DND-41 (cell line): ENCODE measurements around the gene DCUN1D4.

Experiments
- ATAC-seq: fragments of 200-7000 bp; cut with Tn5 transposase; 3 replicates; pipeline ENCODE4 v1.9.1; 2021; ENCODE audit warnings: low read depth; ENCODE audit not compliant: insufficient read depth
- DNase-seq: peaks from one replicate; pipeline ENCODE4 v3.0.0-alpha.2; 2020
- H2AFZ ChIP-seq: 2 replicates; pipeline ENCODE4 v1.6.0; 2012; ENCODE audit warnings: low read depth, low read length
- H3K27ac ChIP-seq: 2 replicates; pipeline ENCODE4 v1.5.1; 2012; ENCODE audit warnings: low read length, inconsistent platforms
- H3K27me3 ChIP-seq: fragments of 200-600 bp; sonication (generic); 2 replicates; pipeline ENCODE4 v1.6.0; 2012; ENCODE audit warnings: low read length, mild to moderate bottlenecking, inconsistent platforms; ENCODE audit not compliant: insufficient read depth, poor library complexity
- H3K36me3 ChIP-seq: 2 replicates; pipeline ENCODE4 v1.5.1; 2012; ENCODE audit warnings: low read length, inconsistent platforms; ENCODE audit not compliant: insufficient read depth
- H3K4me1 ChIP-seq: 2 replicates; pipeline ENCODE4 v1.5.1; 2012; ENCODE audit warnings: mild to moderate bottlenecking, low read length; ENCODE audit not compliant: insufficient read depth
- H3K4me2 ChIP-seq: 2 replicates; pipeline ENCODE4 v1.6.0; 2012; ENCODE audit warnings: mild to moderate bottlenecking, moderate library complexity, low read length, inconsistent platforms; ENCODE audit not compliant: insufficient read depth
- H3K4me3 ChIP-seq, 2 experiments: fragments of 200-600 bp in 1 of 2; shearing (Covaris generic) in 1 of 2; 2 replicates each; pipeline ENCODE4 v1.5.1; 2012 to 2016; ENCODE audit warnings: inconsistent platforms in 2 of 2, low read length in 2 of 2, mild to moderate bottlenecking in 2 of 2, low read depth in 1 of 2, moderate library complexity in 1 of 2
- H3K79me2 ChIP-seq: 2 replicates; pipeline ENCODE4 v1.6.0; 2012; ENCODE audit warnings: low read length, inconsistent platforms; ENCODE audit not compliant: insufficient read depth
- H3K9ac ChIP-seq: 2 replicates; pipeline ENCODE4 v1.6.0; 2012; ENCODE audit warnings: low read depth, mild to moderate bottlenecking, inconsistent platforms, low read length, moderate library complexity
- H3K9me3 ChIP-seq: 2 replicates; pipeline ENCODE4 v1.5.1; 2012; ENCODE audit warnings: low read length, moderate library complexity, mild to moderate bottlenecking, inconsistent platforms; ENCODE audit not compliant: insufficient read depth, severe bottlenecking
- H4K20me1 ChIP-seq: 2 replicates; pipeline ENCODE4 v1.6.0; 2012; ENCODE audit warnings: low read length; ENCODE audit not compliant: insufficient read depth
- CTCF ChIP-seq: IDR thresholded peaks from 2 replicates; pipeline ENCODE4 v1.5.1; 2012; ENCODE audit warnings: borderline replicate concordance, low read length, moderate library complexity, mild to moderate bottlenecking; ENCODE audit not compliant: poor library complexity, severe bottlenecking; ENCODE audit errors: extremely low read depth
- EZH2 ChIP-seq: IDR thresholded peaks from 3 replicates; pipeline ENCODE4 v1.6.1; 2012; ENCODE audit warnings: borderline replicate concordance, low read depth, mild to moderate bottlenecking, moderate library complexity, low read length, inconsistent platforms; ENCODE audit not compliant: severe bottlenecking

DCUN1D4 gene

GRCh38 chr4:51851090-51851936 is 8.4 kb downstream of the DCUN1D4 start:
- no peak overlapping the region for H3K9ac ChIP-seq
- peaks cover 77% of the 10 kb centered on the region for H4K20me1 ChIP-seq
- no peak overlapping the region for H3K4me3 ChIP-seq
- H2AFZ ChIP-seq = no peak overlapping the region
- no peak overlapping the region for H3K27ac ChIP-seq
- peaks cover 100% of the 10 kb centered on the region for H3K79me2 ChIP-seq
- ATAC-seq (peak; percentile 77), DNase-seq (peak; percentile 37)
- H3K36me3 ChIP-seq = peaks cover 14% of the 10 kb centered on the region; the same call in 1 of the 2 replicates
- no peaks in the 10 kb centered on the region for H3K9me3 ChIP-seq
- H3K4me2 ChIP-seq = no peak overlapping the region
- TF ChIP-seq EZH2 = no peak
- TF ChIP-seq CTCF = no peak
- no peaks in the 10 kb centered on the region for H3K27me3 ChIP-seq
- peaks cover 62% of the 10 kb centered on the region for H3K4me1 ChIP-seq

- no peak overlapping the region for H3K9ac ChIP-seq
- no peak overlapping the region for H3K4me3 ChIP-seq
- no peak overlapping the region for H3K4me2 ChIP-seq
- no peaks in the 10 kb centered on the region for H3K27me3 ChIP-seq
- H3K4me1 ChIP-seq = peaks cover 57% of the 10 kb centered on the region
- H4K20me1 ChIP-seq = peaks cover 77% of the 10 kb centered on the region
- ATAC-seq (no peak), DNase-seq (no peak)
- no peaks in the 10 kb centered on the region for H3K9me3 ChIP-seq
- peaks cover 100% of the 10 kb centered on the region for H3K79me2 ChIP-seq
- TF ChIP-seq EZH2 (no peak), CTCF (no peak)
- H3K27ac ChIP-seq = no peak overlapping the region
- H2AFZ ChIP-seq = no peak overlapping the region
- peaks cover 13% of the 10 kb centered on the region; the same call in 1 of the 2 replicates for H3K36me3 ChIP-seq
Observed at GRCh38 chr4:51851937-51852290, 9.0 kb downstream of the DCUN1D4 start.

GRCh38 chr4:51853027-51853682 is 10.2 kb downstream of the DCUN1D4 start:
- DNase-seq = no peak
- Histone ChIP-seq H3K27ac (no peak overlapping the region), H3K9me3 (no peaks in the 10 kb centered on the region), H4K20me1 (peaks cover 79% of the 10 kb centered on the region), H3K9ac (no peak overlapping the region), H3K4me2 (no peak overlapping the region), H2AFZ (no peak overlapping the region), H3K4me1 (peaks cover 49% of the 10 kb centered on the region), H3K36me3 (peaks cover 13% of the 10 kb centered on the region; the same call in 1 of the 2 replicates), H3K79me2 (peaks cover 100% of the 10 kb centered on the region), H3K27me3 (no peaks in the 10 kb centered on the region), H3K4me3 (no peak overlapping the region)
- TF ChIP-seq CTCF (no peak), EZH2 (no peak)
- no peak for ATAC-seq
